22Rv1 (cell line): ENCODE measurements around the gene MAGI1.

ENCODE experiments used
- H3K27ac ChIP-seq: fragments of 450-650 bp; 2 replicates; pipeline ENCODE4 v1.5.1; 2017
- ZFX ChIP-seq: fragments of 450-650 bp; IDR thresholded peaks from 2 replicates; pipeline ENCODE4 v1.6.1; 2017; ENCODE audit warnings: antibody characterized with exemption, borderline replicate concordance
- TF ChIP-seq, protein P1 (sequence below): fragments of 450-650 bp; IDR thresholded peaks from 2 replicates; pipeline ENCODE4 v1.5.1; 2017; ENCODE audit warnings: mild to moderate bottlenecking

The MAGI1 gene

DNA sequence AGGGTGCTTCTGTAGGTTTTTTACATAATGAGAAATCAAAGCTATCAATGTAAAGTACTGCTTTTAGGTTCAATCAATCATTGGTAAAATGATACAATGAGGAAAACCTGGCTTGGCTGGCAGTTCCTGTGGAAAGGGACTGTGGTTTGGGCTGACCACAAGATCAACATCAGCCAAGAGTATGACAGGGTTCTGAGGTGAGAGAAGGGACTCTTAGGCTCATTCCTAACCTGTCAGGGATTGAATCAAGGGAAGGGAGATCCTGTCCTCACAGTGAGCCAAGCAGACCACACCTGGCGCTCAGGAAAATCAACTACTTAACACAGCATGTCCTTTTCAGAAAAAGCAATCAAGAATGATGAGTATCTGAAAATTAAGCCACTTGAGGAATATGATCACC lies 111.1 kb downstream of the MAGI1 start:
- no peak overlapping the region for H3K27ac ChIP-seq
- no peak for TF ChIP-seq ZFX
- TF ChIP-seq, protein P1, sequence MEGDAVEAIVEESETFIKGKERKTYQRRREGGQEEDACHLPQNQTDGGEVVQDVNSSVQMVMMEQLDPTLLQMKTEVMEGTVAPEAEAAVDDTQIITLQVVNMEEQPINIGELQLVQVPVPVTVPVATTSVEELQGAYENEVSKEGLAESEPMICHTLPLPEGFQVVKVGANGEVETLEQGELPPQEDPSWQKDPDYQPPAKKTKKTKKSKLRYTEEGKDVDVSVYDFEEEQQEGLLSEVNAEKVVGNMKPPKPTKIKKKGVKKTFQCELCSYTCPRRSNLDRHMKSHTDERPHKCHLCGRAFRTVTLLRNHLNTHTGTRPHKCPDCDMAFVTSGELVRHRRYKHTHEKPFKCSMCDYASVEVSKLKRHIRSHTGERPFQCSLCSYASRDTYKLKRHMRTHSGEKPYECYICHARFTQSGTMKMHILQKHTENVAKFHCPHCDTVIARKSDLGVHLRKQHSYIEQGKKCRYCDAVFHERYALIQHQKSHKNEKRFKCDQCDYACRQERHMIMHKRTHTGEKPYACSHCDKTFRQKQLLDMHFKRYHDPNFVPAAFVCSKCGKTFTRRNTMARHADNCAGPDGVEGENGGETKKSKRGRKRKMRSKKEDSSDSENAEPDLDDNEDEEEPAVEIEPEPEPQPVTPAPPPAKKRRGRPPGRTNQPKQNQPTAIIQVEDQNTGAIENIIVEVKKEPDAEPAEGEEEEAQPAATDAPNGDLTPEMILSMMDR: no peak

DNA sequence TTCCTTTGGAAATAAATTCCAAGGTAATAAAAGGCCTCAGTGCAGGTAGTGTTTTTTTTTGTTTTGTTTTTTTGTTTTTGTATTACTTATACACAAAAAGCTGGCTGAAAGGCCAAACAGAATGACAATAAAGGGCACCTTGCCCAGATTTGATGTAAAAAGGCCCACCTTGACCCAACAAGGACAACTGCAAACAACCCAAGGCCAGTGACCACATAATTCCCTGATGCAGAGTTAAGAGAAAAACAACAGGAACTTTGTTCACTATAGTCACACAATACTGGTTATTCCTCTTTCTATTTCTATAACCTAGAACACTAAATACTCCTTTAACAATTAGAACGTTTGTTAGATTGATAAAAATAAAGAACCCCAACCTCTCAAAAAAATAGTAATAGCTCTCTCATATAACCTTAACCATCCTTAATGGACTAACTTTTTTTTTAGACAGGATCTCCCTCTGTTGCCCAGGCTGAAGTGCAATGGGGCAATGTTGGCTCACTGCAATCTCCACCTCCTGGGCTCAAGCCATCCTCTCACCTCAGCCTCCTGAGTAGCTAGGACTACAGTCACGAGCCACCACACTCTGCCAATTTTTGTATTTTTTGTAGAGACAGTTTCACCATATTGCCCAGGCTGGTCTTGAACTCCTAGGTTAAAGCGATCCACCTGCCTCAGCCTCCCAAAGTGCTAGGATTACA lies 113.3 kb downstream of the MAGI1 start:
- H3K27ac ChIP-seq: no peak overlapping the region
- no peak for TF ChIP-seq ZFX
- TF ChIP-seq, protein P1: no peak

DNA sequence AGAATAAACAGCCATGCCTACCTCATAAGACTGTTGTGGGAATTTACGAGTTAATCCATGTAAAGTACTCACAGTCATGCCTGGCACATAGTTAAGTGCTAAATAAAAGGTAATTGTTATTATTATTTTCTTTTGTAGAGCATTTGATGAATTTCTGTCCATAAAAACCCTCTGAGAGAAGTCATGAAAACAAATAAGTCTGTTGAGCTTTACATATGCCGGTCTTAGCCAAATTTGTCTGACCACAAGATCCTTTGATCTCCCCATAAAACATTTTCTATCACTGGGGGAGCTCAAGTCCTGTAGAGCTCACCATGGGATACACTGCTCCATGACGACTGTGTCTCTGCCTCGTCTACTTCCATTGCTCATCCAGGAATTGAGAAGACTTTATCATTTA lies 114.0 kb downstream of the MAGI1 start:
- TF ChIP-seq, protein P1: no peak
- no peak for TF ChIP-seq ZFX
- no peak overlapping the region for H3K27ac ChIP-seq

DNA sequence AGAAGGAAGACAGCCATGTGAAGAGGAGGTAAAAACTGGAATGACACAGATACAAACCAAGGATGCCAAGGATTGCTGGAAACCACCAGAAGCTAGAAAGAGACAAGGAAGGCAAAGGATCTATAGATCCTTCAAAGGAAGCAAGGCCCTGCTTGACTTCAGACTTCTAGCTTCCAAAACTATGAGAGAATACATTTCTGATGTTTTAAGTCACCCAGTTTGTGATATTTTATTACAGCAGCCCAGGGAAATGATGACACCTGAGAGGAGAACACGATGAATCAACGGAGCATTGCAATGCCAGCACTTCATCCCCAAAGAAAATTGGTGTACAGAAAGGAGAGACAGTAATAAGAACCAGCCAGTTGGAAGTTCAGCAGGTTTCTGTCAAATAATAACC lies 116.3 kb downstream of the MAGI1 start:
- TF ChIP-seq, protein P1: no peak
- TF ChIP-seq ZFX: no peak
- H3K27ac ChIP-seq: no peak overlapping the region

DNA sequence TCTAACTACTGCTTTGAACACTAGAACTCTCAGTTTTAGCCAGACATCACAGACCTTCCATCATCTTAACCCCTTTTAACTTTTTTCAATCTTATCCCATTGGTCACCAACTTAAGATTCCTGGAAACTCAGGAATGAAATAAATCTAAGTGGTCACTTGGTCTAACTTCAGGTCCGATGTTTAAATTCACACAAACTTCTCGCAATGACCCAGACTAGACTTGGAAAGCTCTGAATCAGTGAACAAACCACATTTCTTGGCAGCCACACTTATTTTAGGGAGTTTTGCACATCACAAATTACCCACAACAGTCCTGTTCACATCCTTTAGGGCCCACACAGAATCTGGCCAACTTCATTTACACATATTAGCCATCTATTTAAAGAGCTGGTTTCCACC lies 118.9 kb downstream of the MAGI1 start:
- TF ChIP-seq ZFX: no peak
- TF ChIP-seq, protein P1: no peak
- H3K27ac ChIP-seq: no peak overlapping the region

DNA sequence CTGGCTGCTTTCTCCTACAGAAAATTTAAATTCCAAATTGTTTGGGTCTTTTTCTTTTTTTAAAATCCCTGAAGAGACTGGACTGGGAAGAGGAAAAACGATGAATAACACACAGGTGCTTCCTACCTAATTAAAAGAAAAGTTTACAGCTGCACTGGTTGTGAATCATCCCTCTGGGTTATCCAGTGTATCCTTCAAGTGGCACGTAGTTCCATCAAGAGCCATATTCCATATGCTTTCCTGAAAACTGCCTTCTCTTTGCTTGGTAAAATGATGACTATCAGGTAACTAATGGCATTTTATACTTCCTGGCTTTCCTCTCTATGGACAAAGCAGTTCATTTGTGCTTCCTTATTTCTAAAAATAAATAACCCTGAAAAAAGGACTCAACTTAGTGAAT lies 123.2 kb downstream of the MAGI1 start:
- H3K27ac ChIP-seq: no peak overlapping the region
- TF ChIP-seq ZFX: no peak
- TF ChIP-seq, protein P1: no peak

DNA sequence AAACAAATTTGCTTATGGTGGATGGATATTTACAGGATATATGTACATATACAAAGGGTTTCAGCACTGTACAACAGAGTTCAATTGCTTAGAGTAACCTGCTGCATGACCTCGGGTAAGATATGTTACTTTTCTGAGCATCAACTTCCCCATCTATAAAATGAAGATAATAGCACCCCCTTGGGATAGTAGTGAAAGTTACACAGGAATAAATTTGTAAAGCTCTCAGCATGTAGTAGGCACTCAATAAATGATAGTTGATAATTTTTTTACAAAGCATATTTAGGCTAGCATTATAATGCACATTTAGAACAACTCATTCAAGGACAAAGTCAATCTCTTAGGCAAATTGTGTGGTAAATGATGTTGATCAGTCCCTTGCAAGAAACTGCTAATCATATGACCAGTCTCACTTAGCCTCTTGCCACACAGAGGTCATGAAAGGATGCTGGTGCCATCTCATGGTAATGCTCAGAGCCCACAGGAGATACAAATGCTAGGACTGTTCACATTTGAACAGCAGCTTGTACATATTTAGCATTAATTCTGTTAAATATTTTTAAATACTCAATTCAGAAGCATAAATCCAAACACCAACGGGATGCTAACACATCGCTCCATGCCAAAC lies 123.9 kb downstream of the MAGI1 start:
- no peak overlapping the region for H3K27ac ChIP-seq

More for the DNA sequence above, 123.9 kb downstream of the MAGI1 start:
- TF ChIP-seq, protein P1: no peak
- TF ChIP-seq ZFX: no peak
